ENCODE measurements around the gene HOXA3.

HOXA3 gene

DNA sequence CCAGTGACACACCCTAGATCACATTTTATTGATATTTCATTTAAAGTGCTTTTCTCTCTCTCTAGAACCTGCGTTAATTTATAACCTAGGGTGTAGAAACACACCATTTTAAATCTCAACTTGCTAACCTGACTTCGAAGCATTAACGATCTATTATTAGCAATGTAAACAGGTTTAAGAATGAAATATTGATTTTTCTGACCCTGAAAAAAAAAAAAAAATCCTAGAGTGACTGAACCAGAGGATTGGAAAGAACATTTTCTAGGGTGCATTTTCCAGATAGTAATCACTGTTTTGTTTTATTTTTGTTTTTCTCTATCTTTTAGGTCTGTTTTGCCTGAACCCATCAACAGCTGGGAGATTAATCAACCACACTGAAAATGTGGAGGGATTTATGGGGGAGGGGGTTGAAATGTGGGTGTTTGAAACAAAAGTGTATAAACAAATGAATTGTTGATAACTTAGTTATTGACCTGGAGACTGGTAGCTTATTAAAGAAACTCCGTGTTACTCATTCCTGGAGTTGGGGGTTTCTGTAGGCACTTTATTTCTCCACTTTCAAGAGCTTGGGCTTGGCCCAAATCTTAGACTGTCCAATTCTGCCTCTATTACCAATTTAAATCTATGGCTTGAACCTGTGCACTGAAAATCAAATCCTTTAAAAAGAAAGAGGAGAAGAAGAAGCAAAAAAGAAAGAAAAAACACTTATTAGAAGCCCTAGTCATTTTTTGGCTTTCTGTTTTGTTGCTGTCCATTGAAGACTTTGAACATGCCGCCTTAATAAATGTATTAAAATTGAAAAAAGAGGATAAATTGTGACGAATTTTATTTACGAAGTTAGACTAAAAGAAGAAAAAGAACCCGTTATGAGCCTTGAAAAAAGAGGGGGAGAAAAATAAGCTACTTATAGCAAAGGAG is 52.7 kb downstream of the HOXA3 start:
- DNase-seq: no peak

- no peak for DNase-seq
Observed at GRCh38 chr7:27098578-27099451, 53.6 kb downstream of the HOXA3 start.

DNA sequence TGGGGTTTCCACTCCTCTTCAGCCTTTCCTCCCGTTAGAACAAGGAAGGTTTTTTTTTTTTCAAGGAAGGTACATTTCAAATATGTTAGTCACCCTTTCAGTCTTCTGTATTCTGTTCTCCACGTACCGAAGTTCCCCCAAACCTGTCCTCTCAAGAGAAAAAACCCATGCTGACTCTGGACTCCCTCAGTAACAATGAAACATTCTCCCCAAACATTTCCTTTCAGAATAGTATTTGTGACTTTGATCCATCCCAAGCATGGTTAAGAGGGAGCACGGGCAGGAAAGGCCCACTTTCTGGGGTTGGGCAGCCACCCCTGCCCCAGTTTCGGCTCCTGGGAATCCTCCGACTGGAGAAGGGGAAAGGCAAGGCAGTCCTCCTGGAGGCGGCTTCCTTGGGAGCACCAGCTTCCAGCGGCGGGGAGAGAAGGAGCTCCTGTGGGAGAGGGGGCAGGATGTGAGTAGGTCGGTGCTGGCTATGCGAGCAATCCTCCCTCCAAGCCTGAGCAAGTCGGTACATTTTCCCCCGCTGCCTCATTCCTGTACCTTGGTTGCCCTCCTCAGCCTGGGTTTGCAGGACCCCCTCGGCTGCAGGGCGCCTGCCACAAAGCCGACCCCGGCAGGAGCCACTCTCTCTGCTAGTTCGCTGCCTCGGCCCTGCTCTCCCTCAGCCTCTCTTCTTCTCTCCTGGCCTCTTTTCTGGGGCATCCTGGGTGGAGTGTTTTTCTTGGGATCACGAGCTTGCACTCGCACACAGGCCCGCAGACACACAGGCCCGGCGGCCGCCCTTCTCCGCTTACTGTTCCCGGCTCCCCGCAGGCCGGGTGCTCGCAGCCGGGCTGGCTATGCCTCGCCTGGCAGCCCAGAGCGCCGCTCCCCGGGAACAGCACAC is 54.5 kb downstream of the HOXA3 start:
- no peak for DNase-seq

- DNase-seq: no peak
Observed at GRCh38 chr7:27096768-27097514, 55.4 kb downstream of the HOXA3 start.

DNA sequence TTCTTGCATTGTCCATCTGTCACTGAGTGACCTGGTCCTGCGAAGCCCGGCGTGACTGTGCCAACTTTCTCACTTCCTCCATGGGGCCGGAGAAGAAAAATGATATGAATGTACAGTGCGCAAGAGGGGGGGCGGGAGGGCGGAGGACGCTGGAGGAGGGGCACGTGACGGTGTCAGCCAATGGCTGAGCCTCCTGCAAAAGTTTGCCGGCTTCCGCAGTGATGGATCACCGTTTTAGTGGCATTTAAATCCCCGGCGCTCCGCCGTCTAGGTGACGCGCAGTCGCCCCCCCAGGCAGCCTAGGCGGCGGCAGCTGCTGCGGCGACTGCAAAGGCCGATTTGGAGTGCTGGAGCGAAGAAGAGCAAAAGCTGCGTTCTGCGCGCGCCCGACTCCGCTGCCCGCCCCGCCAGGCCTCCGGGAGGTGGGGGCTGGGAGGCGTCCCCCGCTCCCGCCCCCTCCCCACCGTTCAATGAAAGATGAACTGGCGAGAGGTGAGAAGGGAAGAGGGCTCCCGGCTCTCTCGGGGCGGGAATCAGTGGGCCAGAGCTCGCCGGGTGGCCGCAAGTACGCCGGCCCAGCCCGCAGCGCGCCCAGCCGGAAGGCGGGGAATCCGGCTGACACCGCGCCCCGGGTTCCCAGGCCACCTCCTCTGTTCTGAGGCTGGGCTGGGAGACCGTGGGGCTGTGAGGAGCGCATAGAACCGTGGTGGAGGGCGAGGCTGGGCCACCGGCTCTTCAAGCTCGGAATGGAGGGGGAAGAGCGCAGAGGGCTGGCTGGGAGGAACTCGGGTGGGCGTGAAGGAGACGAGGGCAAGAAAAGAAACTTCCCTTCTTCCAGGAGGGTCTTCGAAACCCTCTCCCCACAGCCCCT is 56.3 kb downstream of the HOXA3 start, which contains the start of gene HOXA1:
HOXA1 (minus strand) TSS at position 104 of the 871 bp plus-strand sequence; CDS start at position 16, 88 bp downstream.
- peak; percentile 48 to 54 for DNase-seq

GRCh38 chr7:27095050-27095896 is 57.1 kb downstream of the HOXA3 start:
- DNase-seq: no peak

DNA sequence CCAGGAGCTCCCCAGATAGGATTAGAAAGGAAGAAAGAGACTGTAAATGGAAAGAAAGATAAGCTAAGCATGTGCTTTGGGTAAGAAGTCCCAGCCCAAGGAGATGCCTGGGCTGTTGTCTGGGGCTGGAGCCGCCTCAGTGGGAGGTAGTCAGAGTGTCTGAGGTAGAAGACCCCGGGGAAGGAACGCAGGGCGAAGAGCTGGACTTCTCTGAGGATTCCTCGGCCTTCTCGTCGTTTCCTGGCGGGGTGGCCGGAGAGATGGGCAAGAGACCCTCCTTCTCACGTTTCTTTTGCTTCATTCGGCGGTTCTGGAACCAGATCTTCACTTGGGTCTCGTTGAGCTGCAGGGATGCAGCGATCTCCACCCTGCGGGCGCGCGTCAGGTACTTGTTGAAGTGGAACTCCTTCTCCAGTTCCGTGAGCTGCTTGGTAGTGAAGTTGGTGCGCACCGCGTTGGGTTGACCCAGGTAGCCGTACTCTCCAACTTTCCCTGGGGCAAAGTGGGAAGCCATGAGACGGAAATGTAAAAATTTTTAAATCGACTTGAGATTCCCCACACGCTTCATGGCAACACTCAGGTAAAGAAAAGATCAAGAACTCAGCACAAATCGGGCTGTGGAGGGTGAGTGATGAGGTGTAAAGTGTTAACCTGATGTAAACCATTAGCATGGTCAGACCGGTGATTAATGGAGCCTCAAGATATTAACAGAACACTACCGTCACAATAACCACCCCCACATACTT is 57.9 kb downstream of the HOXA3 start:
- DNase-seq: no peak

DNA sequence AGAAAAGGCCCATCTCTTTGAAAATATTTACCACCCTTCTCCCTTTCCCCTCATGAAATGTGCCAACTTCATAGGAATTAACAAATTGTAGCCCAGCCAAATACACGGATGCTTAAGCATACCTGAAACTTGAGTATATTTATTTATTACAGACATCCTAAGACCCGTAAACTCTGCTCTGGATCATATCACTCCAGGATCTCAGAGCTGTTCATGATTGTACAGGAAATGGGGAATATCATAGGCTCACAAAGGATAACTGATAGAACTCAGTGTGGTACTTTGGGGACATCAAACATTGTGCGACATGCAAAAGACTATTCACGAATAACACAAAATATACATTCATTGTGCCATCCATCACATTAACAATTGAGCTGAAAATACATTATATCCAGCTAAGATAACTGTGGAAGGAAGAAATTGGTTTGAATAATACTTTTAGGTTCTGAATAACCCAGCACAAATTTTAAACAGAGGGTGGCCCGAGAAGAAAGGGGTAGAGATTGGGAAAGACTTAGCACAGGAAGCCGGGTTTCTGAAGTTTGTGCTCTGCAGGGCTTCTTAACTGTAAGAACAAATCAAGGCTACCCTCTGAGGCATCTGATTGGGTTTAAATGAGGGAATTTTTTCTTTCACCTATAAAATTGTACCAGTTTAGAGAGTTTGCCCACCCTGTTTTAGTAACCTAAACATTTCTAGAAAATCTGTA is 59.0 kb downstream of the HOXA3 start:
- DNase-seq: no peak

GRCh38 chr7:27092819-27093110 is 59.6 kb downstream of the HOXA3 start:
- DNase-seq: no peak

GRCh38 chr7:27091941-27092818 is 60.2 kb downstream of the HOXA3 start:
- no peak for DNase-seq

GRCh38 chr7:27091105-27091504 is 61.3 kb downstream of the HOXA3 start:
- DNase-seq: no peak

- DNase-seq: no peak
Observed at GRCh38 chr7:27088002-27088922, 64.1 kb downstream of the HOXA3 start.

GRCh38 chr7:27083646-27084045 is 68.7 kb downstream of the HOXA3 start:
- no peak for DNase-seq

DNA sequence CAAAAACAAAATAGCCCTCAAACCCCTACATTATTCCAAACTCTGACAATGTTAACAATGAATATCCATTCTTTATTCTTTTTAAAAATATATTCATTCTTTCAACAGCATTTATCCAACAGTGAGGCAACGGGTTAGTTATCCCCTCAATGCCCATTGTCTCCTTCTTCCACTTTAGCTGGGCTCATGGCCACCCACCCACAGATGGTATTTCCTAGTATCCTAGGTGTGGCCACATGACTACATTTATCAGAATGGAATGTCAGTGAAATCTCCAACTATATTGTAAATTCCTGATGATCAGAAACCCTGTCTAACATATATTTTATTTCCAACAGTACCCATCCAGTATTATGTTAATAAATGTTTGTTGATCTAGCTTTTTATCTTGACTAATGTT is 70.2 kb downstream of the HOXA3 start:
- DNase-seq: no peak

GRCh38 chr7:27080844-27081436 is 71.4 kb downstream of the HOXA3 start:
- no peak for DNase-seq

Data from stimulated activated CD4-positive, alpha-beta T cell treated with anti-CD3 and anti-CD28 coated beads, Interleukin-2, amount 100 ng/mL, for 48 hours (primary cell).